Measurements from ENCODE around the gene UCK2. TPM values are rescaled to one million over a fixed set of nuclear protein-coding genes. Genes with fewer than 3 reads are reported as not detected.

Gene UCK2
- total RNA-seq, 1 experiment from 2014 or later: 77.9 TPM

GRCh38 chr1:165900576-165901380 is 73.4 kb downstream of the UCK2 start:
- no peak overlapping the region for H3K56ac ChIP-seq (ENCODE audit: insufficient read length, low read depth, low read length)
- Mint-ChIP-seq H3K4me3 (no peak overlapping the region; a peak in 1 of 5 replicates), H3K27ac (peak overlapping the region; percentile 28 to 89 (median 72); a peak in 4 of 7 replicates), H3K27me3 (ENCODE audit: low read depth) (no peaks in the 10 kb centered on the region), H3K4me1 (peaks cover 0 to 4% of the 10 kb centered on the region in 2 experiments; a peak in 1 of 4 replicates), H3K9me3 (no peaks in the 10 kb centered on the region), H3K36me3 (ENCODE audit: insufficient read depth in 1 of 3, low read depth in 3 of 3) (peaks cover 40 to 76% (median 74%) of the 10 kb centered on the region in 3 experiments; a peak in 6 of 7 replicates)
- no peak overlapping the region for H4K8ac ChIP-seq (replicated peaks; ENCODE audit: insufficient read length, low read depth, low read length)
- no peak overlapping the region for H4K91ac ChIP-seq (ENCODE audit: insufficient read length, low read depth, low read length)
- no peak overlapping the region for H2BK5ac ChIP-seq (ENCODE audit: insufficient read length, low read length)
- H3K4ac ChIP-seq (ENCODE audit: low read depth, low read length): no peak overlapping the region
- no peaks in the 10 kb centered on the region for H3K27me3 ChIP-seq (ENCODE audit: insufficient read depth, low read length)
- H3K4me1 ChIP-seq (ENCODE audit: insufficient read depth, low read length): no peaks in the 10 kb centered on the region
- no CpG with 5 or more reads among the region's 22 CpGs for WGBS (ENCODE audit: extremely low coverage, insufficient read length, low lambda C conversion rate)
- no peak overlapping the region for H2BK15ac ChIP-seq (ENCODE audit: low read depth, low read length)
- no peak overlapping the region for H3K18ac ChIP-seq (ENCODE audit: insufficient read length, low read depth, low read length)
- no peak overlapping the region for H2AK5ac ChIP-seq (ENCODE audit: insufficient read length, low read length)
- no peaks in the 10 kb centered on the region for H3K23me2 ChIP-seq (ENCODE audit: insufficient read length, low read depth, low read length, poor library complexity, severe bottlenecking)
- H3K14ac ChIP-seq (ENCODE audit: insufficient read depth, low read length): no peak overlapping the region
- no peak overlapping the region for H3K27ac ChIP-seq (ENCODE audit: insufficient read length, low read depth, low read length)
- H3T11ph ChIP-seq (ENCODE audit: low read length): no peak overlapping the region
- H3K79me1 ChIP-seq (ENCODE audit: insufficient read depth, low read depth, low read length, poor library complexity, severe bottlenecking): no peaks in the 10 kb centered on the region
- no peak overlapping the region for H3K23ac ChIP-seq (ENCODE audit: insufficient read length, low read depth, low read length)
- H4K20me1 ChIP-seq (ENCODE audit: control insufficient read depth, insufficient read depth, insufficient read length): no peaks in the 10 kb centered on the region
- no peak overlapping the region for H2BK20ac ChIP-seq (ENCODE audit: low read depth, low read length, poor library complexity, severe bottlenecking)
- no peak overlapping the region for H2BK120ac ChIP-seq (ENCODE audit: low read depth, low read length, poor library complexity, severe bottlenecking)
- H3K9ac ChIP-seq (ENCODE audit: extremely low read depth, insufficient read length, low read length): no peak overlapping the region
- DNase-seq: peak; percentile 27
- TF ChIP-seq CTCF (conservative IDR thresholded peaks at IDR 0.05): no peak
- no peak overlapping the region for H3K4me2 ChIP-seq (ENCODE audit: insufficient read depth, insufficient read length, low read length)
- no peaks in the 10 kb centered on the region for H3K9me3 ChIP-seq (ENCODE audit: control insufficient read depth, low read depth, low read length)
- no peak overlapping the region for H4K5ac ChIP-seq (ENCODE audit: insufficient read length, low read depth, low read length)
- 0 out of 2 replicates have a peak, but pooled peaks cover 1% of the 10 kb centered on the region for H3K79me2 ChIP-seq (ENCODE audit: insufficient read depth, low read length)
- no peak overlapping the region for H2AFZ ChIP-seq (ENCODE audit: low read length)
- H2BK12ac ChIP-seq (ENCODE audit: insufficient read length, low read depth, low read length): no peak overlapping the region
